Astrocyte (in vitro differentiated cells and primary cell): ENCODE data around the gene PTK7.

Experiments
- CTCF ChIP-seq: IDR thresholded peaks from 2 replicates; pipeline ENCODE4 v1.5.1; 2011; ENCODE audit warnings: low read depth, mild to moderate bottlenecking, inconsistent platforms, low read length, moderate library complexity; ENCODE audit not compliant: insufficient read depth
- EZH2 ChIP-seq: IDR thresholded peaks from 2 replicates; pipeline ENCODE4 v1.6.1; 2012; ENCODE audit warnings: mild to moderate bottlenecking, low read length, inconsistent platforms; ENCODE audit not compliant: insufficient read depth

GRCh38 chr6:43204271-43205105 is 128.4 kb downstream of the PTK7 start:
- TF ChIP-seq CTCF (no peak), EZH2 (no peak)
